GM12878 (cell line): Measurements from ENCODE around the gene MSH3. TPM values are rescaled to one million over a fixed set of nuclear protein-coding genes. Genes with fewer than 3 reads are reported as not detected.

Source experiments
- ATAC-seq: fragments of 200-7000 bp; cut with Tn5 transposase; 3 replicates; pipeline ENCODE4 v1.9.1; 2020; ENCODE audit warnings: mild to moderate bottlenecking, moderate library complexity
- BruUV-seq: library from RNA; stranded (reverse); fragments of 400-500 nt; replicated peaks from 2 replicates; lab custom pipeline; 2021; lab: Mats Ljungman, UMichigan
- CTCF ChIA-PET: fragments of 300-600 bp; sonication (Branson Sonifier 250); formaldehyde crosslinking; extraction: SDS; loops from one replicate; lab custom pipeline; 2021; ENCODE audit warnings: inconsistent platforms; lab: Yijun Ruan, JAX
- POLR2A ChIA-PET: fragments of 350-600 bp; formaldehyde crosslinking; extraction: SDS; loops from one replicate; lab custom pipeline; 2021; ENCODE audit warnings: inconsistent platforms; lab: Charles Lee
- RAD21 ChIA-PET: fragments of 300-600 bp; sonication (Branson Sonifier 250); formaldehyde crosslinking; loops from one replicate; lab custom pipeline; 2023; ENCODE audit warnings: antibody characterized with exemption; ENCODE audit not compliant: unreplicated experiment; lab: Charles Lee
- SMC1A ChIA-PET: fragments of 300-600 bp; sonication (Branson Sonifier 250); formaldehyde crosslinking; loops from one replicate; lab custom pipeline; 2023; ENCODE audit not compliant: unreplicated experiment, uncharacterized antibody; lab: Charles Lee
- DNase-seq: peaks from one replicate; pipeline ENCODE4 v3.0.0-alpha.2; 2011; ENCODE audit warnings: low read depth, low spot score
- FAIRE-seq: peaks from 3 replicates; lab custom pipeline; 2011; peaks lifted over from hg19 to GRCh38; lab: Jason Lieb, UNC
- H2AFZ ChIP-seq: 2 replicates; pipeline ENCODE4 v1.6.0; 2011; ENCODE audit warnings: low read depth, low read length, control low read depth; ENCODE audit not compliant: control insufficient read depth
- H3K27ac ChIP-seq: 2 replicates; pipeline ENCODE4 v1.5.1; 2011; ENCODE audit warnings: control low read depth; ENCODE audit not compliant: control insufficient read depth, insufficient read depth
- H3K27me3 ChIP-seq, 2 experiments: replicated peaks in 1 of 2; 2 replicates each; pipeline versions ENCODE4 v1.6.0 to v1.6.1; 2011; ENCODE audit warnings: low read length in 1 of 2; ENCODE audit not compliant: control insufficient read depth in 2 of 2, insufficient read depth in 2 of 2
- H3K36me3 ChIP-seq, 2 experiments: 2 replicates each; pipeline ENCODE4 v1.5.1; 2011; ENCODE audit warnings: low read length in 1 of 2; ENCODE audit not compliant: control insufficient read depth in 2 of 2, insufficient read depth in 2 of 2
- H3K4me1 ChIP-seq: 2 replicates; pipeline ENCODE4 v1.6.1; 2011; ENCODE audit warnings: mild to moderate bottlenecking, low read length, moderate library complexity, mixed read lengths; ENCODE audit not compliant: control insufficient read depth, insufficient read depth
- H3K4me2 ChIP-seq: 2 replicates; pipeline ENCODE4 v1.6.0; 2011; ENCODE audit warnings: control low read depth; ENCODE audit not compliant: control insufficient read depth, insufficient read depth
- H3K4me3 ChIP-seq: fragments of 200-600 bp; sonication (generic); 2 replicates; pipeline ENCODE4 v1.5.1; 2016
- H3K79me2 ChIP-seq: 2 replicates; pipeline ENCODE4 v1.6.0; 2011; ENCODE audit warnings: low read length; ENCODE audit not compliant: control insufficient read depth, insufficient read depth
- H3K9ac ChIP-seq: 2 replicates; pipeline ENCODE4 v1.8.0; 2011; ENCODE audit warnings: low read length, control low read depth, mixed read lengths; ENCODE audit not compliant: control insufficient read depth, insufficient read depth
- H3K9me3 ChIP-seq: replicated peaks from 3 replicates; pipeline ENCODE4 v1.5.1; 2011; ENCODE audit warnings: mild to moderate bottlenecking, low read length; ENCODE audit not compliant: control insufficient read depth, insufficient read depth
- H4K20me1 ChIP-seq: 2 replicates; pipeline ENCODE4 v1.6.0; 2011; ENCODE audit not compliant: control insufficient read depth, insufficient read depth
- BCL11A ChIP-seq: IDR thresholded peaks from 2 replicates; pipeline ENCODE4 v1.6.1; 2011; ENCODE audit warnings: low read depth, low read length
- EZH2 ChIP-seq: IDR thresholded peaks from 2 replicates; pipeline ENCODE4 v1.6.1; 2012; ENCODE audit warnings: low read depth, mild to moderate bottlenecking, control low read depth, inconsistent platforms, low read length, borderline replicate concordance; ENCODE audit not compliant: control insufficient read depth
- MTA2 ChIP-seq: fragments of 450-650 bp; IDR thresholded peaks from 2 replicates; pipeline ENCODE4 v1.6.1; 2016; ENCODE audit warnings: low read depth, mild to moderate bottlenecking, moderate library complexity
- POU2F2 ChIP-seq: IDR thresholded peaks from 3 replicates; pipeline ENCODE4 v1.6.1; 2011; ENCODE audit warnings: low read depth, mild to moderate bottlenecking, low read length, borderline replicate concordance
- RAD21 ChIP-seq: IDR thresholded peaks from 2 replicates; pipeline ENCODE4 v1.6.1; 2011; ENCODE audit warnings: mild to moderate bottlenecking, low read depth, low read length, moderate library complexity; ENCODE audit not compliant: insufficient read depth
- RAD51 ChIP-seq: fragments of 450-650 bp; IDR thresholded peaks from 2 replicates; pipeline ENCODE4 v1.6.1; 2016; ENCODE audit warnings: moderate library complexity, mild to moderate bottlenecking, inconsistent platforms
- TARDBP ChIP-seq: IDR thresholded peaks from 2 replicates; pipeline ENCODE4 v1.6.1; 2016; ENCODE audit warnings: borderline replicate concordance
- ZBTB40 ChIP-seq: fragments of 450-650 bp; IDR thresholded peaks from 2 replicates; pipeline ENCODE4 v1.6.1; 2016; ENCODE audit warnings: mild to moderate bottlenecking, moderate library complexity, borderline replicate concordance
- WGBS: methylation state at CpG from one replicate; pipeline ENCODE4 v1.1.6; 2016; ENCODE audit warnings: low lambda C conversion rate; ENCODE audit not compliant: insufficient replicate concordance, insufficient coverage; ENCODE audit errors: missing lambda C conversion rate; 5-methylcytosine and 5-hydroxymethylcytosine counted together
- in situ Hi-C: fragments of 300-500 bp; cut with MboI; formaldehyde crosslinking; loops from 9 replicates; pipeline ENCODE4 v1.14.3; 2018; ENCODE audit warnings: mixed read lengths
- intact Hi-C: fragments of 100-400 bp; cut with micrococcal nuclease; formaldehyde crosslinking; loops from one replicate; pipeline ENCODE4 v1.14.2; 2022; ENCODE audit not compliant: unreplicated experiment
- polyA plus RNA-seq, 11 experiments: library from polyadenylated mRNA; depleted of rRNA in 4 of 11; unstranded in 6 of 11; stranded (reverse) in 5 of 11; fragments of >200 nt; fragmentation: Nextera tagmentation in 4 of 11; fragmentation: Illumina TruSeq in 1 of 11; extraction: Ambion mirVana in 4 of 11; extraction: Trizol in 1 of 11; gene quantifications; 1 replicate in 1 of 11; 2 replicates in 10 of 11; pipeline versions ENCODE4 v1.2.1 to v1.2.3, GENCODE V29; 2011 to 2016; ENCODE audit warnings: inconsistent platforms in 2 of 11, missing spikeins in 2 of 11, low read depth in 1 of 11
- total RNA-seq, 4 experiments: library from RNA; depleted of rRNA in 3 of 4; stranded (reverse); fragments of >200 nt in 3 of 4; fragmentation: Illumina TruSeq in 1 of 4; extraction: Trizol in 1 of 4; gene quantifications; 2 replicates each; pipeline versions ENCODE4 v1.2.1 to v1.2.3, GENCODE V29; 2013 to 2021
- TF ChIP-seq, protein P1 (sequence below): fragments of 450-650 bp; IDR thresholded peaks from 2 replicates; pipeline ENCODE4 v1.6.1; 2017; ENCODE audit warnings: mild to moderate bottlenecking, moderate library complexity

MSH3 gene
- total and polyA plus RNA-seq, 10 of the 15 experiments (the other 5 are each of a cell fraction or from before 2014, with no cell fraction given): 4.7 to 17.5 (median 12.2) TPM

- TF ChIP-seq, protein P1, sequence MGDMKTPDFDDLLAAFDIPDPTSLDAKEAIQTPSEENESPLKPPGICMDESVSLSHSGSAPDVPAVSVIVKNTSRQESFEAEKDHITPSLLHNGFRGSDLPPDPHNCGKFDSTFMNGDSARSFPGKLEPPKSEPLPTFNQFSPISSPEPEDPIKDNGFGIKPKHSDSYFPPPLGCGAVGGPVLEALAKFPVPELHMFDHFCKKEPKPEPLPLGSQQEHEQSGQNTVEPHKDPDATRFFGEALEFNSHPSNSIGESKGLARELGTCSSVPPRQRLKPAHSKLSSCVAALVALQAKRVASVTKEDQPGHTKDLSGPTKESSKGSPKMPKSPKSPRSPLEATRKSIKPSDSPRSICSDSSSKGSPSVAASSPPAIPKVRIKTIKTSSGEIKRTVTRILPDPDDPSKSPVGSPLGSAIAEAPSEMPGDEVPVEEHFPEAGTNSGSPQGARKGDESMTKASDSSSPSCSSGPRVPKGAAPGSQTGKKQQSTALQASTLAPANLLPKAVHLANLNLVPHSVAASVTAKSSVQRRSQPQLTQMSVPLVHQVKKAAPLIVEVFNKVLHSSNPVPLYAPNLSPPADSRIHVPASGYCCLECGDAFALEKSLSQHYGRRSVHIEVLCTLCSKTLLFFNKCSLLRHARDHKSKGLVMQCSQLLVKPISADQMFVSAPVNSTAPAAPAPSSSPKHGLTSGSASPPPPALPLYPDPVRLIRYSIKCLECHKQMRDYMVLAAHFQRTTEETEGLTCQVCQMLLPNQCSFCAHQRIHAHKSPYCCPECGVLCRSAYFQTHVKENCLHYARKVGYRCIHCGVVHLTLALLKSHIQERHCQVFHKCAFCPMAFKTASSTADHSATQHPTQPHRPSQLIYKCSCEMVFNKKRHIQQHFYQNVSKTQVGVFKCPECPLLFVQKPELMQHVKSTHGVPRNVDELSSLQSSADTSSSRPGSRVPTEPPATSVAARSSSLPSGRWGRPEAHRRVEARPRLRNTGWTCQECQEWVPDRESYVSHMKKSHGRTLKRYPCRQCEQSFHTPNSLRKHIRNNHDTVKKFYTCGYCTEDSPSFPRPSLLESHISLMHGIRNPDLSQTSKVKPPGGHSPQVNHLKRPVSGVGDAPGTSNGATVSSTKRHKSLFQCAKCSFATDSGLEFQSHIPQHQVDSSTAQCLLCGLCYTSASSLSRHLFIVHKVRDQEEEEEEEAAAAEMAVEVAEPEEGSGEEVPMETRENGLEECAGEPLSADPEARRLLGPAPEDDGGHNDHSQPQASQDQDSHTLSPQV: no peak
- TF ChIP-seq MTA2: no peak
- no peak for TF ChIP-seq EZH2
Observed at GRCh38 chr5:80713631-80714030, 59.2 kb downstream of the MSH3 start (continued).

DNA sequence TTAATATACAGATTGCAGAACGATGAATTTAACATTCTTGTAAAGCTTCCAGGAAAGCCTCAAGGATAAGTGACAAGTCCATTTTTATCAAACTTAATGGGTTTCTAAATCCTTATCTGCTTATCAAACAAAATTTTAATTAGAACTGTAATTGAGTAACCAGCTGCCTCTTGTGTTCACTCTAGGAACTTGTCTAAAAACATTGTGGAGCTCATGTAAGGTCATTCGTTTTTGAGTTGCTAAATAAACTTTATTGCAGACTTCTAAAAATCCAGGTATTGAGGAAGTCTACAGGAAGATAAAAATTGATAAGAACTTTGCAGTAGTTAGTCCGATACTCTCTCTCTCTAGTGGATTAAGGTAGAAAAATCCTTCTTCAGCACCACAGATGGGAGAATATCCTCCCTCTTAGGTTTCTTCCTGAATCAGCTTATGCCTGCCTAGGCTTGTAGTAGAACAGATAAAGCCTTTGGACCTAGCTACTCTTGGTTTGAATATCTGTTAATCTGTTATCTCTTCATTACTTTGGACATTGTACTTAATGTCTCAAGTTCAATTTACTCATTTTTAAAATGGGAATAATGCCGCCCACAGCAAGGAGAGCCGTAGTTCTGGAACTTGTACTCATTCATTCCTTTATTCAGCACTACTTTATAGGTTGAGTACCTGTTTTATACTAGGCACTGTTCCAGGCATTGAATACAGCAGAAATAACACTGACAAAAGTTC, 60.3 kb downstream of the MSH3 start:
- SMC1A ChIA-PET: interaction anchor here (0.8 to 1.2 kb wide), 6 partner anchors 14 to 480 kb away, joined by 3 to 4 read pairs (median 3); no protein-coding TSS in a partner anchor
- in situ Hi-C loops: no loop called here
- BruUV-seq: no TSS peak
- no peak for TF ChIP-seq RAD21
- no peak for TF ChIP-seq ZBTB40
- TF ChIP-seq BCL11A: no peak
- no peak for TF ChIP-seq POU2F2
- TF ChIP-seq RAD51: no peak
- no peak for TF ChIP-seq TARDBP

More for the DNA sequence above, 60.3 kb downstream of the MSH3 start:
- H3K36me3 ChIP-seq: peaks cover 2 to 3% of the 10 kb centered on the region in 2 experiments; a peak in 3 of 4 replicates
- CTCF ChIA-PET: no interaction called here
- no peak for DNase-seq
- intact Hi-C loops: no loop called here
- no peak overlapping the region for H2AFZ ChIP-seq
- POLR2A ChIA-PET: no interaction called here
- H3K79me2 ChIP-seq: no peaks in the 10 kb centered on the region
- H3K9ac ChIP-seq: no peak overlapping the region
- ATAC-seq: no peak
- RAD21 ChIA-PET: no interaction called here
- H3K9me3 ChIP-seq: no peaks in the 10 kb centered on the region; the same call in 2 of the 3 replicates
- 96% methylated on average over 5 of the region's 5 CpGs for WGBS
- no peak overlapping the region for H3K4me3 ChIP-seq
- H3K27ac ChIP-seq: no peak overlapping the region
- no peak for FAIRE-seq
- no peaks in the 10 kb centered on the region for H3K4me1 ChIP-seq
- H3K4me2 ChIP-seq: no peak overlapping the region
- H3K27me3 ChIP-seq: no peaks in the 10 kb centered on the region
- no peaks in the 10 kb centered on the region for H4K20me1 ChIP-seq
